ENCODE results near the gene ARHGAP11A.

DNA sequence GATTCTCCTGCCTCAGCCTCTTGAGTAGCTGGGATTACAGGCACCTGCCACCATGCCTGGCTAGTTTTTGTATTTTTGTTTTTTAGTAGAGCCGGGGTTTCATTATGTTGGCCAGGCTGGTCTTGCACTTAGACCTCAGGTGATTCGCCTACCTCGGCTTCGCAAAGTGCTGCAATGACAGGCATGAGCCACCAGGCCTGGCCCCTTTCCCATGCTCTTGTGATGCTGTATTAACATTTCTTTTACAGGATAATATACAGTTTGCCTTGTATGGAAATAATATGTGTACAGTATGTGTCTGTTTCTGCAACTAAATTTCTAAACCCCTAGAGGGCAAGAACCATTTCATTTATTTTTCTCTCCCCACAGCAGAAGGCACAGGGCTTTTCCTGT lies 64.0 kb downstream of the ARHGAP11A start:
- TF ChIP-seq, protein P1, sequence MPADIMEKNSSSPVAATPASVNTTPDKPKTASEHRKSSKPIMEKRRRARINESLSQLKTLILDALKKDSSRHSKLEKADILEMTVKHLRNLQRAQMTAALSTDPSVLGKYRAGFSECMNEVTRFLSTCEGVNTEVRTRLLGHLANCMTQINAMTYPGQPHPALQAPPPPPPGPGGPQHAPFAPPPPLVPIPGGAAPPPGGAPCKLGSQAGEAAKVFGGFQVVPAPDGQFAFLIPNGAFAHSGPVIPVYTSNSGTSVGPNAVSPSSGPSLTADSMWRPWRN (IDR thresholded peaks at IDR 0.05; ENCODE audit: low read depth), result no peak
- TF ChIP-seq, protein P2, sequence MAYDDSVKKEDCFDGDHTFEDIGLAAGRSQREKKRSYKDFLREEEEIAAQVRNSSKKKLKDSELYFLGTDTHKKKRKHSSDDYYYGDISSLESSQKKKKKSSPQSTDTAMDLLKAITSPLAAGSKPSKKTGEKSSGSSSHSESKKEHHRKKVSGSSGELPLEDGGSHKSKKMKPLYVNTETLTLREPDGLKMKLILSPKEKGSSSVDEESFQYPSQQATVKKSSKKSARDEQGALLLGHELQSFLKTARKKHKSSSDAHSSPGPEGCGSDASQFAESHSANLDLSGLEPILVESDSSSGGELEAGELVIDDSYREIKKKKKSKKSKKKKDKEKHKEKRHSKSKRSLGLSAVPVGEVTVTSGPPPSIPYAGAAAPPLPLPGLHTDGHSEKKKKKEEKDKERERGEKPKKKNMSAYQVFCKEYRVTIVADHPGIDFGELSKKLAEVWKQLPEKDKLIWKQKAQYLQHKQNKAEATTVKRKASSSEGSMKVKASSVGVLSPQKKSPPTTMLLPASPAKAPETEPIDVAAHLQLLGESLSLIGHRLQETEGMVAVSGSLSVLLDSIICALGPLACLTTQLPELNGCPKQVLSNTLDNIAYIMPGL (CRISPR knock-in tag; IDR thresholded peaks at IDR 0.05), result no peak
- no peak for TF ChIP-seq IRF1 (CRISPR knock-in tag; IDR thresholded peaks at IDR 0.05; ENCODE audit: borderline replicate concordance)
- no peak for TF ChIP-seq NFIC (IDR thresholded peaks at IDR 0.05)
- TF ChIP-seq, protein P3, sequence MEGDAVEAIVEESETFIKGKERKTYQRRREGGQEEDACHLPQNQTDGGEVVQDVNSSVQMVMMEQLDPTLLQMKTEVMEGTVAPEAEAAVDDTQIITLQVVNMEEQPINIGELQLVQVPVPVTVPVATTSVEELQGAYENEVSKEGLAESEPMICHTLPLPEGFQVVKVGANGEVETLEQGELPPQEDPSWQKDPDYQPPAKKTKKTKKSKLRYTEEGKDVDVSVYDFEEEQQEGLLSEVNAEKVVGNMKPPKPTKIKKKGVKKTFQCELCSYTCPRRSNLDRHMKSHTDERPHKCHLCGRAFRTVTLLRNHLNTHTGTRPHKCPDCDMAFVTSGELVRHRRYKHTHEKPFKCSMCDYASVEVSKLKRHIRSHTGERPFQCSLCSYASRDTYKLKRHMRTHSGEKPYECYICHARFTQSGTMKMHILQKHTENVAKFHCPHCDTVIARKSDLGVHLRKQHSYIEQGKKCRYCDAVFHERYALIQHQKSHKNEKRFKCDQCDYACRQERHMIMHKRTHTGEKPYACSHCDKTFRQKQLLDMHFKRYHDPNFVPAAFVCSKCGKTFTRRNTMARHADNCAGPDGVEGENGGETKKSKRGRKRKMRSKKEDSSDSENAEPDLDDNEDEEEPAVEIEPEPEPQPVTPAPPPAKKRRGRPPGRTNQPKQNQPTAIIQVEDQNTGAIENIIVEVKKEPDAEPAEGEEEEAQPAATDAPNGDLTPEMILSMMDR (IDR thresholded peaks at IDR 0.05 in 2 of 3, conservative IDR thresholded peaks at IDR 0.05 in 1 of 3; ENCODE audit: insufficient read depth in 2 of 3, low read depth in 1 of 3, low read length in 3 of 3), result no peak
- TF ChIP-seq, protein P4, sequence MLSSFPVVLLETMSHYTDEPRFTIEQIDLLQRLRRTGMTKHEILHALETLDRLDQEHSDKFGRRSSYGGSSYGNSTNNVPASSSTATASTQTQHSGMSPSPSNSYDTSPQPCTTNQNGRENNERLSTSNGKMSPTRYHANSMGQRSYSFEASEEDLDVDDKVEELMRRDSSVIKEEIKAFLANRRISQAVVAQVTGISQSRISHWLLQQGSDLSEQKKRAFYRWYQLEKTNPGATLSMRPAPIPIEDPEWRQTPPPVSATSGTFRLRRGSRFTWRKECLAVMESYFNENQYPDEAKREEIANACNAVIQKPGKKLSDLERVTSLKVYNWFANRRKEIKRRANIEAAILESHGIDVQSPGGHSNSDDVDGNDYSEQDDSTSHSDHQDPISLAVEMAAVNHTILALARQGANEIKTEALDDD (IDR thresholded peaks at IDR 0.05), result no peak
- TF ChIP-seq, protein P5, sequence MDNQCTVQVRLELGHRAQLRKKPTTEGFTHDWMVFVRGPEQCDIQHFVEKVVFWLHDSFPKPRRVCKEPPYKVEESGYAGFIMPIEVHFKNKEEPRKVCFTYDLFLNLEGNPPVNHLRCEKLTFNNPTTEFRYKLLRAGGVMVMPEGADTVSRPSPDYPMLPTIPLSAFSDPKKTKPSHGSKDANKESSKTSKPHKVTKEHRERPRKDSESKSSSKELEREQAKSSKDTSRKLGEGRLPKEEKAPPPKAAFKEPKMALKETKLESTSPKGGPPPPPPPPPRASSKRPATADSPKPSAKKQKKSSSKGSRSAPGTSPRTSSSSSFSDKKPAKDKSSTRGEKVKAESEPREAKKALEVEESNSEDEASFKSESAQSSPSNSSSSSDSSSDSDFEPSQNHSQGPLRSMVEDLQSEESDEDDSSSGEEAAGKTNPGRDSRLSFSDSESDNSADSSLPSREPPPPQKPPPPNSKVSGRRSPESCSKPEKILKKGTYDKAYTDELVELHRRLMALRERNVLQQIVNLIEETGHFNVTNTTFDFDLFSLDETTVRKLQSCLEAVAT (IDR thresholded peaks at IDR 0.05), result no peak
- TF ChIP-seq CEBPB (tag; IDR thresholded peaks at IDR 0.05), result no peak
- TF ChIP-seq, protein P6, sequence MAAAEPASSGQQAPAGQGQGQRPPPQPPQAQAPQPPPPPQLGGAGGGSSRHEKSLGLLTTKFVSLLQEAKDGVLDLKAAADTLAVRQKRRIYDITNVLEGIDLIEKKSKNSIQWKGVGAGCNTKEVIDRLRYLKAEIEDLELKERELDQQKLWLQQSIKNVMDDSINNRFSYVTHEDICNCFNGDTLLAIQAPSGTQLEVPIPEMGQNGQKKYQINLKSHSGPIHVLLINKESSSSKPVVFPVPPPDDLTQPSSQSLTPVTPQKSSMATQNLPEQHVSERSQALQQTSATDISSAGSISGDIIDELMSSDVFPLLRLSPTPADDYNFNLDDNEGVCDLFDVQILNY (CRISPR knock-in tag; IDR thresholded peaks at IDR 0.05), result no peak
- no peak for TF ChIP-seq SMARCA5 (IDR thresholded peaks at IDR 0.05)
- TF ChIP-seq, protein P7, sequence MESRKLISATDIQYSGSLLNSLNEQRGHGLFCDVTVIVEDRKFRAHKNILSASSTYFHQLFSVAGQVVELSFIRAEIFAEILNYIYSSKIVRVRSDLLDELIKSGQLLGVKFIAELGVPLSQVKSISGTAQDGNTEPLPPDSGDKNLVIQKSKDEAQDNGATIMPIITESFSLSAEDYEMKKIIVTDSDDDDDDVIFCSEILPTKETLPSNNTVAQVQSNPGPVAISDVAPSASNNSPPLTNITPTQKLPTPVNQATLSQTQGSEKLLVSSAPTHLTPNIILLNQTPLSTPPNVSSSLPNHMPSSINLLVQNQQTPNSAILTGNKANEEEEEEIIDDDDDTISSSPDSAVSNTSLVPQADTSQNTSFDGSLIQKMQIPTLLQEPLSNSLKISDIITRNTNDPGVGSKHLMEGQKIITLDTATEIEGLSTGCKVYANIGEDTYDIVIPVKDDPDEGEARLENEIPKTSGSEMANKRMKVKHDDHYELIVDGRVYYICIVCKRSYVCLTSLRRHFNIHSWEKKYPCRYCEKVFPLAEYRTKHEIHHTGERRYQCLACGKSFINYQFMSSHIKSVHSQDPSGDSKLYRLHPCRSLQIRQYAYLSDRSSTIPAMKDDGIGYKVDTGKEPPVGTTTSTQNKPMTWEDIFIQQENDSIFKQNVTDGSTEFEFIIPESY (CRISPR knock-in tag; IDR thresholded peaks at IDR 0.05), result no peak
- TF ChIP-seq ZNF431 (CRISPR knock-in tag; IDR thresholded peaks at IDR 0.05), result no peak
- TF ChIP-seq ILF3 (IDR thresholded peaks at IDR 0.05; ENCODE audit: borderline replicate concordance), result no peak
